8988T (cell line): Measurements from ENCODE around the gene HIGD1C.
"Not testable (repeated sequence)": the region's sequence is repeated elsewhere in the genome, so short reads cannot be mapped to it uniquely, and the experiment has no call there.

Source experiments
- DNase-seq: peaks from one replicate; pipeline ENCODE4 v3.0.0; 2011

The HIGD1C gene

GRCh38 chr12:50986966-50987737, 34.8 kb downstream of the HIGD1C start:
- no peak for DNase-seq

- DNase-seq: no peak
Observed at GRCh38 chr12:50988051-50988450, 35.7 kb downstream of the HIGD1C start.

- DNase-seq: no peak
Observed at GRCh38 chr12:50988871-50989270, 36.5 kb downstream of the HIGD1C start.

GRCh38 chr12:50990147-50990727, 37.9 kb downstream of the HIGD1C start:
- DNase-seq: no peak

GRCh38 chr12:50990791-50991190, 38.4 kb downstream of the HIGD1C start:
- no peak for DNase-seq

GRCh38 chr12:50991291-50991690, 38.9 kb downstream of the HIGD1C start:
- no peak for DNase-seq

- no peak for DNase-seq
Observed at GRCh38 chr12:50992819-50993218, 40.5 kb downstream of the HIGD1C start.

GRCh38 chr12:50999093-50999492, 46.7 kb downstream of the HIGD1C start:
- no peak for DNase-seq

GRCh38 chr12:51000245-51000644, 47.9 kb downstream of the HIGD1C start:
- no peak for DNase-seq

- no peak for DNase-seq
Observed at GRCh38 chr12:51001799-51002198, 49.5 kb downstream of the HIGD1C start.

GRCh38 chr12:51004504-51004903, 52.2 kb downstream of the HIGD1C start:
- DNase-seq: no peak

- DNase-seq: no peak
Observed at GRCh38 chr12:51005030-51005429, 52.7 kb downstream of the HIGD1C start.

- no peak for DNase-seq
Observed at GRCh38 chr12:51005671-51006070, 53.3 kb downstream of the HIGD1C start.

- DNase-seq: no peak
Observed at GRCh38 chr12:51008329-51009055, 56.1 kb downstream of the HIGD1C start.

- DNase-seq: no peak
Observed at GRCh38 chr12:51009056-51009440, 56.7 kb downstream of the HIGD1C start.

GRCh38 chr12:51011955-51012354, 59.6 kb downstream of the HIGD1C start:
- no peak for DNase-seq

GRCh38 chr12:51012570-51013236, 60.4 kb downstream of the HIGD1C start:
- DNase-seq: no peak

GRCh38 chr12:51013441-51013840, 61.1 kb downstream of the HIGD1C start:
- DNase-seq: no peak

- not testable (repeated sequence) for DNase-seq
Observed at GRCh38 chr12:51014467-51014866, 62.1 kb downstream of the HIGD1C start.

GRCh38 chr12:51017452-51017851, 65.1 kb downstream of the HIGD1C start:
- no peak for DNase-seq

GRCh38 chr12:51018956-51019355, 66.6 kb downstream of the HIGD1C start:
- DNase-seq: no peak

- DNase-seq: no peak
Observed at GRCh38 chr12:51019927-51020326, 67.6 kb downstream of the HIGD1C start.
